GM21367 (cell line): ENCODE measurements around the gene GYPB.
"Not testable (repeated sequence)": the region's sequence is repeated elsewhere in the genome, so short reads cannot be mapped to it uniquely, and the experiment has no call there.

Experiments
- ATAC-seq: cut with Tn5 transposase; IDR thresholded peaks from one replicate; pipeline ENCODE4 v1.9.1; 2021; ENCODE audit not compliant: unreplicated experiment

Gene GYPB

GRCh38 chr4:144016057-144016605, 3.0 kb downstream of the GYPB start:
- ATAC-seq: not testable (repeated sequence)

- ATAC-seq: no peak
Measured at GRCh38 chr4:144014808-144015207, 4.4 kb downstream of the GYPB start.

- not testable (repeated sequence) for ATAC-seq
Measured at GRCh38 chr4:144008602-144009001, 10.6 kb downstream of the GYPB start.

GRCh38 chr4:144007960-144008359, 11.2 kb downstream of the GYPB start:
- ATAC-seq: not testable (repeated sequence)

GRCh38 chr4:144006200-144006803, 12.9 kb downstream of the GYPB start:
- ATAC-seq: not testable (repeated sequence)

- not testable (repeated sequence) for ATAC-seq
Measured at GRCh38 chr4:144005558-144005953, 13.6 kb downstream of the GYPB start.

- not testable (repeated sequence) for ATAC-seq
Measured at GRCh38 chr4:144004868-144005557, 14.2 kb downstream of the GYPB start.

GRCh38 chr4:144003890-144004265, 15.3 kb downstream of the GYPB start:
- not testable (repeated sequence) for ATAC-seq

GRCh38 chr4:144003205-144003889, 15.8 kb downstream of the GYPB start:
- ATAC-seq: not testable (repeated sequence)

- ATAC-seq: not testable (repeated sequence)
Measured at GRCh38 chr4:144000331-144000995, 18.7 kb downstream of the GYPB start.

- ATAC-seq: not testable (repeated sequence)
Measured at GRCh38 chr4:143996193-143996592, 23.0 kb downstream of the GYPB start.

GRCh38 chr4:143991761-143992160, 27.4 kb downstream of the GYPB start:
- not testable (repeated sequence) for ATAC-seq

- ATAC-seq: not testable (repeated sequence)
Measured at GRCh38 chr4:143990717-143991116, 28.5 kb downstream of the GYPB start.

- no peak for ATAC-seq
Measured at GRCh38 chr4:143986180-143986579, 33.0 kb downstream of the GYPB start.

- not testable (repeated sequence) for ATAC-seq
Measured at GRCh38 chr4:143980776-143981175, 38.4 kb downstream of the GYPB start.

GRCh38 chr4:143975527-143975926, 43.7 kb downstream of the GYPB start:
- not testable (repeated sequence) for ATAC-seq

- ATAC-seq: not testable (repeated sequence)
Measured at GRCh38 chr4:143974021-143974420, 45.2 kb downstream of the GYPB start.

- ATAC-seq: no peak
Measured at GRCh38 chr4:143961075-143961474, 58.1 kb downstream of the GYPB start.

GRCh38 chr4:143955306-143955705, 63.9 kb downstream of the GYPB start:
- ATAC-seq: not testable (repeated sequence)

- ATAC-seq: not testable (repeated sequence)
Measured at GRCh38 chr4:143951458-143951972, 67.7 kb downstream of the GYPB start.

- ATAC-seq: not testable (repeated sequence)
Measured at GRCh38 chr4:143950967-143951366, 68.2 kb downstream of the GYPB start.
